ENCODE measurements around the gene ZNF652.

- TF ChIP-seq, protein P1, sequence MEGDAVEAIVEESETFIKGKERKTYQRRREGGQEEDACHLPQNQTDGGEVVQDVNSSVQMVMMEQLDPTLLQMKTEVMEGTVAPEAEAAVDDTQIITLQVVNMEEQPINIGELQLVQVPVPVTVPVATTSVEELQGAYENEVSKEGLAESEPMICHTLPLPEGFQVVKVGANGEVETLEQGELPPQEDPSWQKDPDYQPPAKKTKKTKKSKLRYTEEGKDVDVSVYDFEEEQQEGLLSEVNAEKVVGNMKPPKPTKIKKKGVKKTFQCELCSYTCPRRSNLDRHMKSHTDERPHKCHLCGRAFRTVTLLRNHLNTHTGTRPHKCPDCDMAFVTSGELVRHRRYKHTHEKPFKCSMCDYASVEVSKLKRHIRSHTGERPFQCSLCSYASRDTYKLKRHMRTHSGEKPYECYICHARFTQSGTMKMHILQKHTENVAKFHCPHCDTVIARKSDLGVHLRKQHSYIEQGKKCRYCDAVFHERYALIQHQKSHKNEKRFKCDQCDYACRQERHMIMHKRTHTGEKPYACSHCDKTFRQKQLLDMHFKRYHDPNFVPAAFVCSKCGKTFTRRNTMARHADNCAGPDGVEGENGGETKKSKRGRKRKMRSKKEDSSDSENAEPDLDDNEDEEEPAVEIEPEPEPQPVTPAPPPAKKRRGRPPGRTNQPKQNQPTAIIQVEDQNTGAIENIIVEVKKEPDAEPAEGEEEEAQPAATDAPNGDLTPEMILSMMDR (IDR thresholded peaks at IDR 0.05) = no peak
- TF ChIP-seq POLR2A (IDR thresholded peaks at IDR 0.05) = no peak
Observed at GRCh38 chr17:49369760-49370159, 7.7 kb upstream of the ZNF652 start.
